Amygdala (tissue), 56 donors: ENCODE measurements around the gene PRDM4.
"Not testable (repeated sequence)": the region's sequence is repeated elsewhere in the genome, so short reads cannot be mapped to it uniquely, and the experiment has no call there.

Experiments
- DNase-seq, 56 donors: peaks; one replicate each; lab custom pipeline; 2025; lab: John Stamatoyannopoulos, UW

The PRDM4 gene

DNA sequence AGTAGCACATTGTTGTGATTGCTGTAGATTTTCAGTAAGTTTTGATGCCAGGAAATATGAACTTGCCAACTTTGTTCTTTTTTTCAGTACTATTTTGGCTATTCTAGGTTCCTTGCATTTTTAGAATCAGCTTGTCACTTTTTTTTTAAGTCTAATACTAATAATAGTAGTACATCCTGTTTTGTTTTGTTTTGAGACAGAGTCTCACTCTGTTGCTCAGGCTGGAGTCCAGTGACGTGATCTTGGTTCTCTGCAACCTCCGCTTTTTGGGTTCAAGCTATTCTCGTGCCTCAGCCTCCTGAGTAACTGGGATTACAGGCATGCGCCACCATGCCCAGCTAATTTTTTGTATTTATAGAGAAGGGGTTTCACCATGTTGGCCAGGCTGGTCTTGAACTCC, 58.8 kb downstream of the PRDM4 start:
- DNase-seq: no peak

- DNase-seq: not testable (repeated sequence)
Observed at GRCh38 chr12:107695772-107696171, 65.2 kb downstream of the PRDM4 start.

DNA sequence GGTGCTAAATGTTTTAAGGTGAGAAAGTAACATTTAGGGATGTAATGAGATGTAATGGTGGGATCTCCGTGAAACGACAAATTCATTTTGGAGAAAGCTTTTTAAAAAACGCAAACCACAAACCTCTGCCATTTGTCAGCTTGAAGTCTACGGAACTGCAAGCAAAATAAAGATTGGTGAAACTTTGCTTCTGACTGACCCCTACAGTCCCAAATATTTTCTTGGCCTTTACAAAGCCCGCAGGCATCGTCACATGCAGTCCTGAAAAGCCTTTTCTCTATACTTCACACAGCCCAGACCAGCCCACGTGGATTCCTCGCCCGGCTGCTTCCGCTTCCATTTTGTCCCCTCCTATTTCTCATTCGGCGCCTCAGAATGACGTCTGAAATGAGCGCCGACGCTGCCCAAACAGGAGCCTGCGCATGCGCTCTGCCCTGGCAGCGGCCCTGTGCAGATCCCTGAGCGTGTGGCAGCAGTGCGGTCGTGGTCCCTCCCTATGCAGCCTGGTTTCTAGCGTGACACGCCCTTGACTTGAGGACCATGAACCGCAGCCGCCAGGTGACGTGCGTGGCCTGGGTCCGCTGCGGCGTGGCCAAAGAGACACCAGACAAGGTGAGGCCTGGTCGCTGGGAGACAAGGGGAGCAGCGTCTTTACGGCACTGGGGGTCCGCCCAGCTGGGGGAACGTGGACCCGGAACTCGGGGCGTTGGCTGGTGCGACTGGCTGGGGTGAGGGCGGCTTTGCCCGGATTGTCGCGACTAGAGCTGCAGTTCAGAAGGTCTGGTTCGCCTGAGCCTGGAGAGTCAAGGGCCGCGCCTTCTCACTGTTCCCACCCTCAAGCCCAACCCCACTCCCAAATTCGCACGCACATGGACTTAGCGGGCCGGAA, 75.3 kb downstream of the PRDM4 start, which contains the start of gene PWP1:
PWP1 (plus strand) TSS at position 440 of the 889 bp plus-strand sequence; CDS start at position 541, 101 bp downstream.
- DNase-seq: peak; percentile 45 to 96 (median 84)

- peak in 1 of 56 donors; percentile 3 for DNase-seq
Observed at GRCh38 chr12:107684990-107685359, 76.0 kb downstream of the PRDM4 start.

DNA sequence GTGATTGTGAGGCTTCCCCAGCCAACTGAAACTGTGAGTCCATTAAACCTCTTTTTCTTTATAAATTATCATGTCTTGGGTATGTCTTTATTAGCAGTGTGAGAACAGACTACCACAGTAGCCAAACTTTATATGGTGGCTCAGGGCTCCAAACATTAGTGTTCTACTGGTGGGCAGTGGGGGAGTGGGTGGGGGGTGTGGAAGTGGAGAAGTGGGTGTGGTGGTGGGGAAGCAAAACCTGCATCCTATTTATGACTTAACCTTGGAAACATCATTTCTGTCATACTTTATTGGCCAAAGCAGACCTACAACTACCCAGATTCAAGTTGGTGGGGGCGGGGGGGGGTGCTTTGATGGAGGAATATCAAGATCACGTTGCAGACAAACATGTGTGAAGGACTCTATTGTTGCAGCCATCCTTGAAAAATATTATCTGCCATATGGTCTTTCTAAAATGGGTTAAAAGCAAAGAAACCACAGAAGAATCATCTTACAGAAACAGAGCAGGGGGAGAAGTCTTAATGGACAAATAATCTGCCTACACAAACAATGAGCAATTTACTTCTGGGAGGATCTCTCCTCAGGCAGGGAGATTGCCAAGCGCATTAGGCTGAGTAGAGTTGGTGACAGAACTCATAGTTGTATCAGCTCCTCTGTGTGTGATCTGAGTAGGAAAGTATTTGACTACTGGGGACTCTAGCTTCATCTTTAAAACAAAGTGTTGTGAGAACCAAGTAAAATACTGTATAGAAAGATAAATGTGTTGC, 76.7 kb downstream of the PRDM4 start:
- no peak for DNase-seq
